Endothelial cell of umbilical vein (primary cell): Measurements from ENCODE around the gene NAXD. TPM values are rescaled to one million over a fixed set of nuclear protein-coding genes. Genes with fewer than 3 reads are reported as not detected.

Source experiments
- BruUV-seq: library from RNA; stranded (reverse); fragments of 400-500 nt; replicated peaks from 2 replicates; lab custom pipeline; 2021; lab: Mats Ljungman, UMichigan
- CTCF ChIA-PET: fragments of 300-600, 350-600 bp; sonication (Branson Sonifier 250); formaldehyde crosslinking; loops from one replicate; lab custom pipeline; 2021; ENCODE audit warnings: antibody characterized with exemption, inconsistent platforms; lab: Charles Lee
- POLR2A ChIA-PET: fragments of 300-600, 350-600 bp; sonication (Branson Sonifier 250); formaldehyde crosslinking; loops from one replicate; lab custom pipeline; 2021; ENCODE audit warnings: antibody characterized with exemption, inconsistent platforms; lab: Charles Lee
- DNase-seq: peaks from one replicate; pipeline ENCODE4 v3.0.0-alpha.2; 2011; ENCODE audit warnings: low read depth, low spot score
- FAIRE-seq: peaks from 2 replicates; lab custom pipeline; 2011; peaks lifted over from hg19 to GRCh38; lab: Jason Lieb, UNC
- H2AFZ ChIP-seq: 2 replicates; pipeline ENCODE4 v1.6.0; 2012; ENCODE audit warnings: low read depth, low read length, control low read depth, inconsistent platforms
- H3K27ac ChIP-seq: 2 replicates; pipeline ENCODE4 v1.5.1; 2011; ENCODE audit warnings: low read depth, mild to moderate bottlenecking, control low read depth, low read length, moderate library complexity; ENCODE audit not compliant: insufficient read depth
- H3K27me3 ChIP-seq, 2 experiments: 2 replicates each; pipeline versions ENCODE4 v1.6.0 to v1.6.1; 2011; ENCODE audit warnings: low read length in 2 of 2, mixed read lengths in 1 of 2; ENCODE audit not compliant: control insufficient read depth in 2 of 2, insufficient read depth in 2 of 2
- H3K36me3 ChIP-seq, 2 experiments: 2 replicates in 1 of 2; 3 replicates in 1 of 2; pipeline ENCODE4 v1.5.1; 2011; ENCODE audit warnings: low read length in 2 of 2, mild to moderate bottlenecking in 1 of 2, moderate library complexity in 1 of 2; ENCODE audit not compliant: control insufficient read depth in 2 of 2, insufficient read depth in 2 of 2; ENCODE audit errors: extremely low read depth in 1 of 2
- H3K4me1 ChIP-seq: 3 replicates; pipeline ENCODE4 v1.5.1; 2011; ENCODE audit warnings: mild to moderate bottlenecking, low read length; ENCODE audit not compliant: control insufficient read depth, insufficient read depth; ENCODE audit errors: extremely low read depth
- H3K4me2 ChIP-seq: 2 replicates; pipeline ENCODE4 v1.6.1; 2011; ENCODE audit warnings: low read length, control low read depth, mixed read lengths; ENCODE audit not compliant: insufficient read depth
- H3K4me3 ChIP-seq, 3 experiments: fragments of 200-600 bp in 1 of 3; sonication (generic), shearing (Covaris generic) in 1 of 3; replicated peaks in 1 of 3; 2 replicates each; pipeline ENCODE4 v1.5.1; 2011 to 2016; ENCODE audit warnings: control low read depth in 3 of 3, low read length in 3 of 3, mild to moderate bottlenecking in 2 of 3, inconsistent platforms in 1 of 3, low read depth in 1 of 3, moderate library complexity in 1 of 3; ENCODE audit not compliant: insufficient read depth in 1 of 3
- H3K79me2 ChIP-seq: 2 replicates; pipeline ENCODE4 v1.6.0; 2012; ENCODE audit warnings: low read length, inconsistent platforms; ENCODE audit not compliant: control insufficient read depth, insufficient read depth
- H3K9ac ChIP-seq: replicated peaks from 2 replicates; pipeline ENCODE3; 2011; ENCODE audit warnings: low read length, control low read depth; ENCODE audit not compliant: insufficient read depth; ENCODE audit errors: extremely low read depth
- H3K9me1 ChIP-seq: replicated peaks from 3 replicates; pipeline ENCODE4 v1.6.0; 2011; ENCODE audit warnings: mild to moderate bottlenecking, low read length; ENCODE audit not compliant: control insufficient read depth, insufficient read depth; ENCODE audit errors: extremely low read depth
- H3K9me3 ChIP-seq: replicated peaks from 2 replicates; pipeline ENCODE4 v1.5.1; 2012; ENCODE audit warnings: low read length, inconsistent platforms; ENCODE audit not compliant: control insufficient read depth, insufficient read depth
- H4K20me1 ChIP-seq: replicated peaks from 2 replicates; pipeline ENCODE3; 2011; ENCODE audit warnings: mild to moderate bottlenecking, low read length; ENCODE audit not compliant: control insufficient read depth, insufficient read depth; ENCODE audit errors: extremely low read depth
- EZH2 ChIP-seq: IDR thresholded peaks from 2 replicates; pipeline ENCODE4 v1.6.1; 2012; ENCODE audit warnings: borderline replicate concordance, low read depth, mild to moderate bottlenecking, moderate library complexity, low read length, inconsistent platforms; ENCODE audit not compliant: severe bottlenecking
- FOS ChIP-seq: IDR thresholded peaks from 2 replicates; pipeline ENCODE4 v1.6.1; 2011; ENCODE audit warnings: mild to moderate bottlenecking, low read length, moderate library complexity, borderline replicate concordance; ENCODE audit not compliant: insufficient read depth
- GATA2 ChIP-seq: IDR thresholded peaks from 2 replicates; pipeline ENCODE4 v1.7.0; 2011; ENCODE audit warnings: low read depth, mild to moderate bottlenecking, moderate library complexity, mixed read lengths, low read length; ENCODE audit not compliant: insufficient read length, insufficient read depth
- JUN ChIP-seq: IDR thresholded peaks from 2 replicates; pipeline ENCODE4 v1.6.1; 2011; ENCODE audit warnings: borderline replicate concordance, low read depth; ENCODE audit not compliant: insufficient read length, insufficient read depth
- MYC ChIP-seq: IDR thresholded peaks from one replicate; pipeline ENCODE4 v1.6.1; 2011; ENCODE audit warnings: mild to moderate bottlenecking, low read depth, low read length
- POLR2A ChIP-seq: IDR thresholded peaks from 2 replicates; pipeline ENCODE4 v1.6.1; 2012; ENCODE audit warnings: low read depth, mild to moderate bottlenecking, control low read depth, low read length
- POLR2AphosphoS5 ChIP-seq: IDR thresholded peaks from 2 replicates; pipeline ENCODE4 v1.6.1; 2012; ENCODE audit warnings: low read depth, mild to moderate bottlenecking, control low read depth, low read length, moderate library complexity; ENCODE audit not compliant: insufficient read depth
- dilution Hi-C: fragments of 300-500 bp; cut with MboI; formaldehyde crosslinking; loops from one replicate; pipeline ENCODE4 v1.15.0; 2019; ENCODE audit warnings: low sequenced_read_pairs; ENCODE audit not compliant: extremely low pct_ligation_motif_present
- intact Hi-C: fragments of 100-400 bp; cut with micrococcal nuclease; formaldehyde crosslinking; loops from one replicate; pipeline ENCODE4 v1.10.0; 2022
- polyA plus RNA-seq, 4 experiments: library from polyadenylated mRNA; depleted of rRNA in 3 of 4; stranded (reverse) in 3 of 4; unstranded in 1 of 4; fragments of >200 nt; gene quantifications; 2 replicates each; pipeline versions ENCODE4 v1.2.1 to v1.2.3, GENCODE V29; 2011 to 2012; ENCODE audit warnings: missing spikeins in 1 of 4
- total RNA-seq: library from RNA; stranded (reverse); gene quantifications from 2 replicates; pipeline ENCODE4 v1.2.3, GENCODE V29; 2021
- TF ChIP-seq, protein P1 (sequence below), 2 donors: IDR thresholded peaks; 1 replicate in 1 of 2; 2 replicates in 1 of 2; pipeline ENCODE4 v1.5.1; 2011; ENCODE audit warnings: low read length in 2 of 2, mild to moderate bottlenecking in 2 of 2, moderate library complexity in 2 of 2, control low read depth in 1 of 2, inconsistent platforms in 1 of 2, low read depth in 1 of 2; ENCODE audit not compliant: insufficient read depth in 1 of 2; ENCODE audit errors: extremely low read depth in 1 of 2
- TF ChIP-seq, protein P2 (sequence below): IDR thresholded peaks from 2 replicates; pipeline ENCODE4 v1.6.1; 2011; ENCODE audit not compliant: insufficient read depth, insufficient read length

The NAXD gene
- total and polyA plus RNA-seq, 2 donors (not counting 3 experiments of a cell fraction or from before 2014, with no cell fraction given): 19.9 to 42.9 TPM

- CTCF ChIA-PET: interaction anchor here (0.7 to 1.0 kb wide), 2 partner anchors 12 to 46 kb away, joined by 3 to 4 read pairs; no protein-coding TSS in a partner anchor
- H3K4me1 ChIP-seq: no peaks in the 10 kb centered on the region
- peaks cover 10 to 41% of the 10 kb centered on the region in 2 experiments for H3K36me3 ChIP-seq
- no peak overlapping the region for H3K27ac ChIP-seq
- H3K9ac ChIP-seq: no peak overlapping the region
- no peak for DNase-seq
- TF ChIP-seq POLR2AphosphoS5: no peak
- TF ChIP-seq, protein P1, sequence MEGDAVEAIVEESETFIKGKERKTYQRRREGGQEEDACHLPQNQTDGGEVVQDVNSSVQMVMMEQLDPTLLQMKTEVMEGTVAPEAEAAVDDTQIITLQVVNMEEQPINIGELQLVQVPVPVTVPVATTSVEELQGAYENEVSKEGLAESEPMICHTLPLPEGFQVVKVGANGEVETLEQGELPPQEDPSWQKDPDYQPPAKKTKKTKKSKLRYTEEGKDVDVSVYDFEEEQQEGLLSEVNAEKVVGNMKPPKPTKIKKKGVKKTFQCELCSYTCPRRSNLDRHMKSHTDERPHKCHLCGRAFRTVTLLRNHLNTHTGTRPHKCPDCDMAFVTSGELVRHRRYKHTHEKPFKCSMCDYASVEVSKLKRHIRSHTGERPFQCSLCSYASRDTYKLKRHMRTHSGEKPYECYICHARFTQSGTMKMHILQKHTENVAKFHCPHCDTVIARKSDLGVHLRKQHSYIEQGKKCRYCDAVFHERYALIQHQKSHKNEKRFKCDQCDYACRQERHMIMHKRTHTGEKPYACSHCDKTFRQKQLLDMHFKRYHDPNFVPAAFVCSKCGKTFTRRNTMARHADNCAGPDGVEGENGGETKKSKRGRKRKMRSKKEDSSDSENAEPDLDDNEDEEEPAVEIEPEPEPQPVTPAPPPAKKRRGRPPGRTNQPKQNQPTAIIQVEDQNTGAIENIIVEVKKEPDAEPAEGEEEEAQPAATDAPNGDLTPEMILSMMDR (IDR thresholded peaks at IDR 0.05; ENCODE audit: extremely low read depth in 1 of 2, insufficient read depth in 1 of 2, low read depth in 1 of 2, low read length in 2 of 2): no peak
- no peak for TF ChIP-seq EZH2
- no peak for TF ChIP-seq POLR2A
- TF ChIP-seq, protein P2, sequence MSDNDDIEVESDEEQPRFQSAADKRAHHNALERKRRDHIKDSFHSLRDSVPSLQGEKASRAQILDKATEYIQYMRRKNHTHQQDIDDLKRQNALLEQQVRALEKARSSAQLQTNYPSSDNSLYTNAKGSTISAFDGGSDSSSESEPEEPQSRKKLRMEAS: no peak
- TF ChIP-seq MYC: no peak
- TF ChIP-seq JUN: no peak
- no peak for TF ChIP-seq GATA2
- TF ChIP-seq FOS: no peak
- no peak overlapping the region for H2AFZ ChIP-seq
- no peaks in the 10 kb centered on the region for H4K20me1 ChIP-seq
- no peaks in the 10 kb centered on the region for H3K79me2 ChIP-seq
- no peak overlapping the region for H3K4me2 ChIP-seq
- H3K9me3 ChIP-seq: no peaks in the 10 kb centered on the region
- dilution Hi-C loops: no loop called here
- H3K4me3 ChIP-seq: no peak overlapping the region
- no peaks in the 10 kb centered on the region for H3K9me1 ChIP-seq
- POLR2A ChIA-PET: no interaction called here
- H3K27me3 ChIP-seq: no peaks in the 10 kb centered on the region
- FAIRE-seq: no peak
- no TSS peak for BruUV-seq
- intact Hi-C loops: no loop called here
Observed at GRCh38 chr13:110639935-110640334, 24.6 kb downstream of the NAXD start.
